ENCODE results near the gene ITGB2.

Gene ITGB2

GRCh38 chr21:44947930-44948331 is 27.2 kb upstream of the ITGB2 start:
- Histone ChIP-seq H3K27ac (ENCODE audit: insufficient read depth, low read length, poor library complexity, severe bottlenecking) (no peak overlapping the region), H3K4me3 (ENCODE audit: insufficient read depth, low read depth, low read length, poor library complexity, severe bottlenecking) (no peak overlapping the region), H3K9me3 (ENCODE audit: control insufficient read depth, low read length) (no peaks in the 10 kb centered on the region), H3K4me1 (ENCODE audit: control insufficient read depth, insufficient read depth, low read length, poor library complexity, severe bottlenecking) (no peaks in the 10 kb centered on the region), H3K36me3 (ENCODE audit: control insufficient read depth, insufficient read depth, low read length) (peaks cover 33% of the 10 kb centered on the region), H3K27me3 (replicated peaks; ENCODE audit: control insufficient read depth, insufficient read depth, low read length, poor library complexity, severe bottlenecking) (no peaks in the 10 kb centered on the region)
- no peak for DNase-seq

GRCh38 chr21:44947111-44947929 is 26.6 kb upstream of the ITGB2 start:
- Histone ChIP-seq H3K4me1 (ENCODE audit: control insufficient read depth, insufficient read depth, low read length, poor library complexity, severe bottlenecking) (peaks cover 6% of the 10 kb centered on the region), H3K36me3 (ENCODE audit: control insufficient read depth, insufficient read depth, low read length) (peaks cover 33% of the 10 kb centered on the region), H3K4me3 (ENCODE audit: insufficient read depth, low read depth, low read length, poor library complexity, severe bottlenecking) (no peak overlapping the region), H3K27me3 (replicated peaks; ENCODE audit: control insufficient read depth, insufficient read depth, low read length, poor library complexity, severe bottlenecking) (no peaks in the 10 kb centered on the region), H3K27ac (ENCODE audit: insufficient read depth, low read length, poor library complexity, severe bottlenecking) (no peak overlapping the region), H3K9me3 (ENCODE audit: control insufficient read depth, low read length) (no peaks in the 10 kb centered on the region)
- no peak for DNase-seq

- H3K36me3 ChIP-seq (ENCODE audit: control insufficient read depth, insufficient read depth, low read length), result peaks cover 33% of the 10 kb centered on the region
- no peak overlapping the region for H3K27ac ChIP-seq (ENCODE audit: insufficient read depth, low read length, poor library complexity, severe bottlenecking)
- H3K4me1 ChIP-seq (ENCODE audit: control insufficient read depth, insufficient read depth, low read length, poor library complexity, severe bottlenecking), result peaks cover 7% of the 10 kb centered on the region
- no peaks in the 10 kb centered on the region for H3K9me3 ChIP-seq (ENCODE audit: control insufficient read depth, low read length)
- no peak overlapping the region for H3K4me3 ChIP-seq (ENCODE audit: insufficient read depth, low read depth, low read length, poor library complexity, severe bottlenecking)
- no peak for DNase-seq
- H3K27me3 ChIP-seq (replicated peaks; ENCODE audit: control insufficient read depth, insufficient read depth, low read length, poor library complexity, severe bottlenecking), result no peaks in the 10 kb centered on the region
These were observed 25.7 kb upstream of the ITGB2 start for GRCh38 chr21:44946254-44947041.

GRCh38 chr21:44944596-44944995 is 23.9 kb upstream of the ITGB2 start:
- no peaks in the 10 kb centered on the region for H3K27me3 ChIP-seq (replicated peaks; ENCODE audit: control insufficient read depth, insufficient read depth, low read length, poor library complexity, severe bottlenecking)
- peaks cover 33% of the 10 kb centered on the region for H3K36me3 ChIP-seq (ENCODE audit: control insufficient read depth, insufficient read depth, low read length)
- no peak overlapping the region for H3K4me3 ChIP-seq (ENCODE audit: insufficient read depth, low read depth, low read length, poor library complexity, severe bottlenecking)
- no peaks in the 10 kb centered on the region for H3K9me3 ChIP-seq (ENCODE audit: control insufficient read depth, low read length)
- H3K4me1 ChIP-seq (ENCODE audit: control insufficient read depth, insufficient read depth, low read length, poor library complexity, severe bottlenecking), result peaks cover 20% of the 10 kb centered on the region
- no peak for DNase-seq
- no peak overlapping the region for H3K27ac ChIP-seq (ENCODE audit: insufficient read depth, low read length, poor library complexity, severe bottlenecking)

- peaks cover 33% of the 10 kb centered on the region for H3K36me3 ChIP-seq (ENCODE audit: control insufficient read depth, insufficient read depth, low read length)
- no peak for DNase-seq
- H3K4me3 ChIP-seq (ENCODE audit: insufficient read depth, low read depth, low read length, poor library complexity, severe bottlenecking), result no peak overlapping the region
- H3K27ac ChIP-seq (ENCODE audit: insufficient read depth, low read length, poor library complexity, severe bottlenecking), result no peak overlapping the region
- H3K9me3 ChIP-seq (ENCODE audit: control insufficient read depth, low read length), result no peaks in the 10 kb centered on the region
- H3K27me3 ChIP-seq (replicated peaks; ENCODE audit: control insufficient read depth, insufficient read depth, low read length, poor library complexity, severe bottlenecking), result no peaks in the 10 kb centered on the region
- H3K4me1 ChIP-seq (ENCODE audit: control insufficient read depth, insufficient read depth, low read length, poor library complexity, severe bottlenecking), result peaks cover 20% of the 10 kb centered on the region
These were observed 23.2 kb upstream of the ITGB2 start for GRCh38 chr21:44943686-44944550.

- no peak for DNase-seq
- H3K36me3 ChIP-seq (ENCODE audit: control insufficient read depth, insufficient read depth, low read length), result peaks cover 33% of the 10 kb centered on the region
- H3K4me1 ChIP-seq (ENCODE audit: control insufficient read depth, insufficient read depth, low read length, poor library complexity, severe bottlenecking), result peaks cover 20% of the 10 kb centered on the region
- no peaks in the 10 kb centered on the region for H3K27me3 ChIP-seq (replicated peaks; ENCODE audit: control insufficient read depth, insufficient read depth, low read length, poor library complexity, severe bottlenecking)
- H3K27ac ChIP-seq (ENCODE audit: insufficient read depth, low read length, poor library complexity, severe bottlenecking), result no peak overlapping the region
- H3K9me3 ChIP-seq (ENCODE audit: control insufficient read depth, low read length), result no peaks in the 10 kb centered on the region
- H3K4me3 ChIP-seq (ENCODE audit: insufficient read depth, low read depth, low read length, poor library complexity, severe bottlenecking), result no peak overlapping the region
These were observed 22.4 kb upstream of the ITGB2 start for GRCh38 chr21:44943005-44943685.

- Histone ChIP-seq H3K4me1 (ENCODE audit: control insufficient read depth, insufficient read depth, low read length, poor library complexity, severe bottlenecking) (peaks cover 20% of the 10 kb centered on the region), H3K9me3 (ENCODE audit: control insufficient read depth, low read length) (no peaks in the 10 kb centered on the region), H3K4me3 (ENCODE audit: insufficient read depth, low read depth, low read length, poor library complexity, severe bottlenecking) (no peak overlapping the region), H3K27ac (ENCODE audit: insufficient read depth, low read length, poor library complexity, severe bottlenecking) (no peak overlapping the region), H3K36me3 (ENCODE audit: control insufficient read depth, insufficient read depth, low read length) (peaks cover 33% of the 10 kb centered on the region), H3K27me3 (replicated peaks; ENCODE audit: control insufficient read depth, insufficient read depth, low read length, poor library complexity, severe bottlenecking) (no peaks in the 10 kb centered on the region)
- no peak for DNase-seq
These were observed 21.9 kb upstream of the ITGB2 start for GRCh38 chr21:44942566-44942965.

GRCh38 chr21:44941567-44941966 is 20.9 kb upstream of the ITGB2 start:
- DNase-seq, result no peak
- H3K27me3 ChIP-seq (replicated peaks; ENCODE audit: control insufficient read depth, insufficient read depth, low read length, poor library complexity, severe bottlenecking), result no peaks in the 10 kb centered on the region
- H3K4me3 ChIP-seq (ENCODE audit: insufficient read depth, low read depth, low read length, poor library complexity, severe bottlenecking), result no peak overlapping the region
- peaks cover 23% of the 10 kb centered on the region for H3K36me3 ChIP-seq (ENCODE audit: control insufficient read depth, insufficient read depth, low read length)
- no peaks in the 10 kb centered on the region for H3K9me3 ChIP-seq (ENCODE audit: control insufficient read depth, low read length)
- H3K4me1 ChIP-seq (ENCODE audit: control insufficient read depth, insufficient read depth, low read length, poor library complexity, severe bottlenecking), result peaks cover 20% of the 10 kb centered on the region
- no peak overlapping the region for H3K27ac ChIP-seq (ENCODE audit: insufficient read depth, low read length, poor library complexity, severe bottlenecking)

GRCh38 chr21:44940116-44940631 is 19.5 kb upstream of the ITGB2 start:
- Histone ChIP-seq H3K36me3 (ENCODE audit: control insufficient read depth, insufficient read depth, low read length) (peaks cover 18% of the 10 kb centered on the region), H3K9me3 (ENCODE audit: control insufficient read depth, low read length) (no peaks in the 10 kb centered on the region), H3K4me1 (ENCODE audit: control insufficient read depth, insufficient read depth, low read length, poor library complexity, severe bottlenecking) (peaks cover 20% of the 10 kb centered on the region), H3K27ac (ENCODE audit: insufficient read depth, low read length, poor library complexity, severe bottlenecking) (peak overlapping the region; percentile 52), H3K27me3 (replicated peaks; ENCODE audit: control insufficient read depth, insufficient read depth, low read length, poor library complexity, severe bottlenecking) (no peaks in the 10 kb centered on the region), H3K4me3 (ENCODE audit: insufficient read depth, low read depth, low read length, poor library complexity, severe bottlenecking) (peak overlapping the region; percentile 81)
- no peak for DNase-seq
